Prostate gland (tissue), 2 donors: ENCODE measurements around the gene MIOX.

Source experiments
- POLR2A ChIP-seq: fragments of 450-650 bp; IDR thresholded peaks from one replicate; pipeline ENCODE4 v1.6.1; 2016; ENCODE audit warnings: antibody characterized with exemption, mild to moderate bottlenecking
- POLR2AphosphoS5 ChIP-seq: sonication (generic); formaldehyde crosslinking; IDR thresholded peaks from one replicate; pipeline ENCODE4 v1.6.1; 2017; ENCODE audit warnings: antibody characterized with exemption
- TF ChIP-seq, protein P1 (sequence below), 4 experiments: fragments of 200-600 bp in 2 of 4; fragments of 450-650 bp in 2 of 4; sonication (generic) in 2 of 4; IDR thresholded peaks; 1 replicate in 3 of 4; 2 replicates in 1 of 4; pipeline ENCODE4 v1.5.1; 2016 to 2019; ENCODE audit warnings: antibody characterized with exemption in 4 of 4, mild to moderate bottlenecking in 2 of 4, moderate library complexity in 2 of 4

- TF ChIP-seq, protein P1, sequence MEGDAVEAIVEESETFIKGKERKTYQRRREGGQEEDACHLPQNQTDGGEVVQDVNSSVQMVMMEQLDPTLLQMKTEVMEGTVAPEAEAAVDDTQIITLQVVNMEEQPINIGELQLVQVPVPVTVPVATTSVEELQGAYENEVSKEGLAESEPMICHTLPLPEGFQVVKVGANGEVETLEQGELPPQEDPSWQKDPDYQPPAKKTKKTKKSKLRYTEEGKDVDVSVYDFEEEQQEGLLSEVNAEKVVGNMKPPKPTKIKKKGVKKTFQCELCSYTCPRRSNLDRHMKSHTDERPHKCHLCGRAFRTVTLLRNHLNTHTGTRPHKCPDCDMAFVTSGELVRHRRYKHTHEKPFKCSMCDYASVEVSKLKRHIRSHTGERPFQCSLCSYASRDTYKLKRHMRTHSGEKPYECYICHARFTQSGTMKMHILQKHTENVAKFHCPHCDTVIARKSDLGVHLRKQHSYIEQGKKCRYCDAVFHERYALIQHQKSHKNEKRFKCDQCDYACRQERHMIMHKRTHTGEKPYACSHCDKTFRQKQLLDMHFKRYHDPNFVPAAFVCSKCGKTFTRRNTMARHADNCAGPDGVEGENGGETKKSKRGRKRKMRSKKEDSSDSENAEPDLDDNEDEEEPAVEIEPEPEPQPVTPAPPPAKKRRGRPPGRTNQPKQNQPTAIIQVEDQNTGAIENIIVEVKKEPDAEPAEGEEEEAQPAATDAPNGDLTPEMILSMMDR (IDR thresholded peaks at IDR 0.05), result no peak
- TF ChIP-seq POLR2A (no peak), POLR2AphosphoS5 (no peak)
Observed at GRCh38 chr22:50476868-50477267, 9.8 kb upstream of the MIOX start.
